ENCODE results near the gene GPR180. TPM values are rescaled to one million over a fixed set of nuclear protein-coding genes. Genes with fewer than 3 reads are reported as not detected.

Gene GPR180
- total RNA-seq, 4 donors from 2014 or later = 3.6 to 24.9 (median 7.7) TPM

DNA sequence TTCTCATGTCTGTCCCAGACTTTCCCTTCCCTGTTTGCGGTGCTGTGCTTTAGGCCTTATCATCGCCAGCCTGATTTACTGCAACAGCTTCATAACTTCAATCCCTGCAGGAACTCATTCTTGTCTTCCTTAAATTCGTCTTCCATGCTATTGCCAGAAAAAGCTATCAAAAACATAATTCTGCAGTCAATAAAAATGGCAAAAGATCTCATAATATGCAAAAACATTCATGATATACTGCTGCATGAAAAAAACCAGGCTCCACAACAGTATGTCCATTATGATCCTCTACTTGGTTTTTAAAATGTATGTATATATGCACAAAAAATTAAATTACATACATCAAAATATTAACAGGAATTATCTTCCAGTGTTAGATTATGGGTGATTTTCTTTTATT is 34.1 kb upstream of the GPR180 start:
- no peaks in the 10 kb centered on the region for H3K27me3 ChIP-seq
- H3K36me3 ChIP-seq = no peaks in the 10 kb centered on the region
- H3K4me1 ChIP-seq = no peaks in the 10 kb centered on the region
- no peak for DNase-seq
- no peak overlapping the region for H3K27ac ChIP-seq
- no peak for TF ChIP-seq POLR2A (IDR thresholded peaks at IDR 0.05)
- TF ChIP-seq, protein P1, sequence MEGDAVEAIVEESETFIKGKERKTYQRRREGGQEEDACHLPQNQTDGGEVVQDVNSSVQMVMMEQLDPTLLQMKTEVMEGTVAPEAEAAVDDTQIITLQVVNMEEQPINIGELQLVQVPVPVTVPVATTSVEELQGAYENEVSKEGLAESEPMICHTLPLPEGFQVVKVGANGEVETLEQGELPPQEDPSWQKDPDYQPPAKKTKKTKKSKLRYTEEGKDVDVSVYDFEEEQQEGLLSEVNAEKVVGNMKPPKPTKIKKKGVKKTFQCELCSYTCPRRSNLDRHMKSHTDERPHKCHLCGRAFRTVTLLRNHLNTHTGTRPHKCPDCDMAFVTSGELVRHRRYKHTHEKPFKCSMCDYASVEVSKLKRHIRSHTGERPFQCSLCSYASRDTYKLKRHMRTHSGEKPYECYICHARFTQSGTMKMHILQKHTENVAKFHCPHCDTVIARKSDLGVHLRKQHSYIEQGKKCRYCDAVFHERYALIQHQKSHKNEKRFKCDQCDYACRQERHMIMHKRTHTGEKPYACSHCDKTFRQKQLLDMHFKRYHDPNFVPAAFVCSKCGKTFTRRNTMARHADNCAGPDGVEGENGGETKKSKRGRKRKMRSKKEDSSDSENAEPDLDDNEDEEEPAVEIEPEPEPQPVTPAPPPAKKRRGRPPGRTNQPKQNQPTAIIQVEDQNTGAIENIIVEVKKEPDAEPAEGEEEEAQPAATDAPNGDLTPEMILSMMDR (IDR thresholded peaks at IDR 0.05) = no peak
- intact Hi-C loops (cut with DNase I; ENCODE audit: low total_unique reads) = no loop called here
- no peak overlapping the region for H3K4me3 ChIP-seq
- H3K9me3 ChIP-seq = no peaks in the 10 kb centered on the region

DNA sequence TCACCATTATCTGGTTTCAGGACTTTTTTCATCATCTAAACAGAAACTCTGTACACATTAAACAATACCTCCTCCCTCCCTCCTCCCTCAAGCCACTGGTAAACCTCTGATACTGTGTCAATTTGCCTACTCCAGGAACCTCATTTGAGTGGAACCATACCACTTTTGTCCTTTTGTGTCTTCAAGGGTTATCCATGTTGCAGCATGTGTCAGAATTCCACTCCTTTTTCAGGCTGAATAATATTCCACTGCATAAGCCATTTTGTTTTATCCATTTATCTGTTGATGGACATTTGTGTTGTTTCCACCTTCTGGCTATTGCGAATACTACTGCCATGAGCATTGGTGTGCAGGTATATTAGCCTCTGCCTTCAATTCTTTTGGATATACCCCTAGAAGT is 33.2 kb upstream of the GPR180 start:
- Histone ChIP-seq H3K36me3 (no peaks in the 10 kb centered on the region), H3K27ac (no peak overlapping the region), H3K4me3 (no peak overlapping the region), H3K9me3 (no peaks in the 10 kb centered on the region), H3K27me3 (no peaks in the 10 kb centered on the region), H3K4me1 (no peaks in the 10 kb centered on the region)
- TF ChIP-seq, protein P1 (IDR thresholded peaks at IDR 0.05) = no peak
- TF ChIP-seq POLR2A (IDR thresholded peaks at IDR 0.05) = no peak
- DNase-seq = no peak
- intact Hi-C loops (cut with DNase I; ENCODE audit: low total_unique reads) = no loop called here

DNA sequence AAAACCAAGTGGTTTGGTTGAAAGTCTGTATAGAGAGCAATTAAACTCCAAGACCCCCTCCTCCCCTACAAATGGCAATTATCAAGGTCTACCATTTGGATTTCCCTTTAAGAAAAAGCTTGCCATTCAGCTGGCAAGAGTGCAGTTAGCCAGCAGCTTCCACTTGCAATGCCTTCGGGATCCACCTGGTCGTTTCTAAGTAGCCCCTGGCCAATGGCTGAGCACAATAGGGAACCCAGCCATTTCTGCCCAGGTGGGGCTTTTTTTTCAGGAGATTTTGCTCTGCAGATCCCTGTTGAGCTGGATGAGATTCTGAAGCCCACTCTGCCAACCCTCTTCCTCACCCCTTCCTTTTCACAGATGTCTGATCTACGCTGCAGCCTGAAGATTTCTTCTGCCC is 32.0 kb upstream of the GPR180 start:
- Histone ChIP-seq H3K27me3 (no peaks in the 10 kb centered on the region), H3K9me3 (no peaks in the 10 kb centered on the region), H3K27ac (no peak overlapping the region), H3K36me3 (no peaks in the 10 kb centered on the region), H3K4me3 (no peak overlapping the region), H3K4me1 (no peaks in the 10 kb centered on the region)
- intact Hi-C loops (cut with DNase I; ENCODE audit: low total_unique reads) = no loop called here
- TF ChIP-seq, protein P1 (IDR thresholded peaks at IDR 0.05) = no peak
- no peak for TF ChIP-seq POLR2A (IDR thresholded peaks at IDR 0.05)
- no peak for DNase-seq

DNA sequence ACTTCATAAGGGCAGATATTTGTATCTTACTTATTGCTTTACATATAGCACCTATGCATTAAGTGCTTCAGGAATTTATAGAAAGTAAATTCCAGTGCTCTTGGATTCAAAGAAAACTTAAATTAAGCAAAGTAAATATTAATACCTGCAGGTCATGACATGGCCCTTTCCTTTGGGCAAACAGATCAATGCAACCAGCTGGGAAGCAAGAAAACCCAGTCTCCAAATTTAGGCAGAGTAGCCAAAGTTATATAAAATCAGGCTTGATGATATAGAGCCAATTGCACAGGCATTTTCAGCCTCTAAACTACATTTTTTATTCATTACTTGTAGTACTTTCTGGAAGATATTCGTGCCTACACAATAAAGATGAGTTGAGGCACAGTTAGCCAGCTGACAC is 22.6 kb upstream of the GPR180 start:
- TF ChIP-seq, protein P1 (IDR thresholded peaks at IDR 0.05) = no peak
- TF ChIP-seq POLR2A (IDR thresholded peaks at IDR 0.05) = no peak
- Histone ChIP-seq H3K4me1 (no peaks in the 10 kb centered on the region), H3K27ac (no peak overlapping the region), H3K4me3 (no peak overlapping the region), H3K9me3 (no peaks in the 10 kb centered on the region), H3K27me3 (no peaks in the 10 kb centered on the region), H3K36me3 (no peaks in the 10 kb centered on the region)
- DNase-seq = no peak
- intact Hi-C loops (cut with DNase I; ENCODE audit: low total_unique reads) = no loop called here

DNA sequence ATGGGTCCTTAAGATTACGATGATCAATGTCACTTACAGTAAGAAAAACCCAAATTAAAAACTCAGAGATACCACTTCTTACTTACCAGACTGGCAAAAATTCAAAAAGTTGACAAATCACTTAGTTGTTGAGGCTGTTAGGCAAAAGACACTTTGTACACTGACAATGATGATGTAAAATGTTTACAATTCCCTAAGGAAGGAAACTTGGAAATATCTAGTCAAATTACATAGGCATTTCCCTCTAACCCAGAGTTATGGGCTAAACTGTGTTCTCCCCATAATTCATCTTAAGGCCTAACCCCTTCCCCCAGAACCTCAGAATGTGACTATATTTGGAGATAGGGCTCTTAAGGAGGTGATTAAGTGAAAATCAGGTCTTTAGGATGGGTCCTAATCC is 17.7 kb upstream of the GPR180 start:
- no peak for DNase-seq
- intact Hi-C loops (cut with DNase I; ENCODE audit: low total_unique reads) = no loop called here
- Histone ChIP-seq H3K4me3 (no peak overlapping the region), H3K36me3 (no peaks in the 10 kb centered on the region), H3K4me1 (no peaks in the 10 kb centered on the region), H3K9me3 (no peaks in the 10 kb centered on the region), H3K27me3 (no peaks in the 10 kb centered on the region), H3K27ac (no peak overlapping the region)
- TF ChIP-seq POLR2A (IDR thresholded peaks at IDR 0.05) = no peak
- TF ChIP-seq, protein P1 (IDR thresholded peaks at IDR 0.05) = no peak

Data from uterus (tissue), 4 donors.